PC-3 (cell line): ENCODE results near the gene PPM1L. TPM values are rescaled to one million over a fixed set of nuclear protein-coding genes. Genes with fewer than 3 reads are reported as not detected.

Experiments
- ATAC-seq: fragments of 200-7000 bp; cut with Tn5 transposase; 2 replicates; pipeline ENCODE4 v1.9.1; 2020; ENCODE audit warnings: mild to moderate bottlenecking, moderate library complexity
- BruUV-seq: library from RNA; stranded (reverse); fragments of 400-500 nt; replicated peaks from 2 replicates; lab custom pipeline; 2021; lab: Mats Ljungman, UMichigan
- CTCF ChIA-PET: fragments of 300-600 bp; sonication (Branson Sonifier 250); formaldehyde crosslinking; loops from one replicate; lab custom pipeline; 2022; ENCODE audit warnings: antibody characterized with exemption; lab: Charles Lee
- POLR2A ChIA-PET: fragments of 300-600 bp; sonication (Branson Sonifier 250); formaldehyde crosslinking; loops from one replicate; lab custom pipeline; 2022; ENCODE audit warnings: antibody characterized with exemption; ENCODE audit not compliant: unreplicated experiment; lab: Charles Lee
- DNase-seq: peaks from one replicate; pipeline ENCODE4 v3.0.0-alpha.2; 2015
- H2AFZ ChIP-seq: fragments of 300-600 bp; sonication (generic); 2 replicates; pipeline ENCODE4 v1.6.0; 2016; ENCODE audit warnings: antibody characterized with exemption, low read length
- H3F3A ChIP-seq: fragments of 300-600 bp; sonication (generic); one replicate; pipeline ENCODE4 v1.6.0; 2017; ENCODE audit warnings: antibody characterized with exemption, low read length, control low read depth, mild to moderate bottlenecking; ENCODE audit not compliant: unreplicated experiment
- H3K27ac ChIP-seq: fragments of 300-600 bp; sonication (generic); 2 replicates; pipeline ENCODE4 v1.5.1; 2016; ENCODE audit warnings: mild to moderate bottlenecking, low read length
- H3K27me3 ChIP-seq: fragments of 300-600 bp; sonication (generic); 2 replicates; pipeline ENCODE4 v1.6.1; 2016; ENCODE audit warnings: low read length, mixed read lengths
- H3K36me3 ChIP-seq: fragments of 300-600 bp; sonication (generic); 2 replicates; pipeline ENCODE4 v1.6.1; 2016; ENCODE audit warnings: low read depth, mixed run types, low read length, mixed read lengths
- H3K4me1 ChIP-seq: fragments of 300-600 bp; sonication (generic); 2 replicates; pipeline ENCODE4 v1.5.1; 2016; ENCODE audit warnings: low read length; ENCODE audit not compliant: insufficient read depth
- H3K4me2 ChIP-seq: fragments of 300-600 bp; sonication (generic); 2 replicates; pipeline ENCODE4 v1.6.0; 2016; ENCODE audit warnings: low read length
- H3K4me3 ChIP-seq: fragments of 300-600 bp; sonication (generic); 2 replicates; pipeline ENCODE4 v1.5.1; 2016; ENCODE audit warnings: mild to moderate bottlenecking, low read length, mixed read lengths
- H3K79me2 ChIP-seq: fragments of 300-600 bp; sonication (generic); 2 replicates; pipeline ENCODE4 v1.6.1; 2017; ENCODE audit warnings: low read length, mixed read lengths
- H3K9ac ChIP-seq: fragments of 300-600 bp; sonication (generic); 2 replicates; pipeline ENCODE4 v1.6.0; 2016; ENCODE audit warnings: mild to moderate bottlenecking, low read length
- H3K9me2 ChIP-seq: fragments of 300-600 bp; sonication (generic); replicated peaks from 2 replicates; pipeline ENCODE4 v1.6.1; 2016; ENCODE audit warnings: mixed run types, low read length, mixed read lengths
- H3K9me3 ChIP-seq: fragments of 300-600 bp; sonication (generic); 2 replicates; pipeline ENCODE4 v1.6.1; 2016; ENCODE audit warnings: low read length, mixed read lengths
- H4K20me1 ChIP-seq: fragments of 300-600 bp; sonication (generic); 2 replicates; pipeline ENCODE4 v1.6.1; 2016; ENCODE audit warnings: low read length, mixed read lengths
- CTCF ChIP-seq: fragments of 300-600 bp; sonication (generic); conservative IDR thresholded peaks from 2 replicates; pipeline ENCODE4 v1.5.1; 2017; ENCODE audit warnings: antibody characterized with exemption, low read depth, mild to moderate bottlenecking, low read length
- EZH2 ChIP-seq: fragments of 300-600 bp; sonication (generic); IDR thresholded peaks from one replicate; pipeline ENCODE4 v1.6.1; 2017; ENCODE audit warnings: antibody characterized with exemption, mild to moderate bottlenecking, low read length; ENCODE audit not compliant: unreplicated experiment
- EZH2phosphoT487 ChIP-seq: fragments of 300-600 bp; sonication (generic); IDR thresholded peaks from 2 replicates; pipeline ENCODE4 v1.6.1; 2018; ENCODE audit warnings: mild to moderate bottlenecking, antibody characterized with exemption, low read length, borderline replicate concordance
- intact Hi-C: fragments of 100-400 bp; cut with micrococcal nuclease; formaldehyde crosslinking; loops from 2 replicates; pipeline ENCODE4 v1.9.0; 2023
- total RNA-seq: library from RNA; depleted of rRNA; stranded (reverse); fragments of >200 nt; gene quantifications from 2 replicates; pipeline ENCODE4 v1.2.3, GENCODE V29; 2014

The PPM1L gene
- total RNA-seq, 1 experiment from 2014 or later, result 7.0 TPM

DNA sequence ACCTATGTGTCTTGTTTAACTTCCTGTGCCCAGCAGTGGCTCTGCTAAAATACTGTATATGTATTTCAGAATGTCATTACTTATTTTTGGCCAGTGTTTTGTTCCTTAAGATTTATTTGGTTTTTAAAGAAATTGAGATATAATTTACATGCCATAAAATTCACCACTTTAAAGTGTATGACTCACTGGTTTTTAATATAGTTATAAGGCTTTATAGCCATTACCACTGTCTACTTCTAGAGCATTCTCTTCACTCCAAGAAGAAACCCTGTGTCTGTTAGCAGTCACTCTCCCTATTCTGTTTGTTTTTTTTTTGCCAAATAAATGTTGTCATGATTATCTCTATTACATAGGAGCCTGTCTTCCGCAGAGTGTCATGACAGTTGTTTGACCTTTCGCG is 25.8 kb downstream of the PPM1L start:
- intact Hi-C loops, result no loop called here
- no TSS peak for BruUV-seq
- H3F3A ChIP-seq, result no peaks in the 10 kb centered on the region
- no peaks in the 10 kb centered on the region for H3K9me3 ChIP-seq
- no peaks in the 10 kb centered on the region for H4K20me1 ChIP-seq
- CTCF ChIA-PET, result no interaction called here
- H3K4me3 ChIP-seq, result no peak overlapping the region
- H3K4me2 ChIP-seq, result no peak overlapping the region
- H3K4me1 ChIP-seq, result peaks cover 15% of the 10 kb centered on the region
- H3K27me3 ChIP-seq, result no peaks in the 10 kb centered on the region
- no peak for TF ChIP-seq CTCF
- no peak for TF ChIP-seq EZH2phosphoT487
- no peak for TF ChIP-seq EZH2
- POLR2A ChIA-PET, result no interaction called here
- H3K27ac ChIP-seq, result no peak overlapping the region
- H3K9ac ChIP-seq, result no peak overlapping the region
- H3K79me2 ChIP-seq, result no peaks in the 10 kb centered on the region
- no peaks in the 10 kb centered on the region for H3K9me2 ChIP-seq
- no peak overlapping the region for H2AFZ ChIP-seq
- DNase-seq, result no peak
- ATAC-seq, result peak; percentile 49
- no peaks in the 10 kb centered on the region for H3K36me3 ChIP-seq

GRCh38 chr3:160784853-160785252 is 28.8 kb downstream of the PPM1L start:
- Histone ChIP-seq H3K4me1 (peaks cover 15% of the 10 kb centered on the region), H3K36me3 (no peaks in the 10 kb centered on the region), H4K20me1 (no peaks in the 10 kb centered on the region), H3F3A (no peaks in the 10 kb centered on the region), H3K4me2 (peak overlapping the region; percentile 82), H3K4me3 (peak overlapping the region; percentile 46; the same call in 1 of the 2 replicates), H3K9me2 (no peaks in the 10 kb centered on the region), H3K9me3 (no peaks in the 10 kb centered on the region), H3K9ac (peak overlapping the region; percentile 32), H3K27me3 (no peaks in the 10 kb centered on the region), H3K79me2 (no peaks in the 10 kb centered on the region), H2AFZ (peak overlapping the region; percentile 71), H3K27ac (peak overlapping the region; percentile 84)
- intact Hi-C loops, result loop anchor here (2.0 kb wide), 1 partner anchor 30 kb away; no protein-coding TSS in a partner anchor
- POLR2A ChIA-PET, result no interaction called here
- ATAC-seq, result peak; percentile 83
- no TSS peak for BruUV-seq
- peak; percentile 89 for DNase-seq
- CTCF ChIA-PET, result no interaction called here
- TF ChIP-seq EZH2phosphoT487 (no peak), EZH2 (no peak), CTCF (no peak)

GRCh38 chr3:160790726-160791125 is 34.7 kb downstream of the PPM1L start:
- Histone ChIP-seq H3K4me2 (no peak overlapping the region), H3K27ac (no peak overlapping the region), H3K9me3 (no peaks in the 10 kb centered on the region), H3K4me3 (no peak overlapping the region), H4K20me1 (no peaks in the 10 kb centered on the region), H3K27me3 (no peaks in the 10 kb centered on the region), H3K4me1 (peaks cover under 1% of the 10 kb centered on the region; the same call in 1 of the 2 replicates), H3K9ac (no peak overlapping the region), H2AFZ (no peak overlapping the region), H3K79me2 (no peaks in the 10 kb centered on the region), H3K9me2 (no peaks in the 10 kb centered on the region), H3K36me3 (no peaks in the 10 kb centered on the region), H3F3A (no peaks in the 10 kb centered on the region)
- CTCF ChIA-PET, result no interaction called here
- BruUV-seq, result no TSS peak
- POLR2A ChIA-PET, result no interaction called here
- intact Hi-C loops, result no loop called here
- no peak for TF ChIP-seq EZH2
- no peak for TF ChIP-seq EZH2phosphoT487
- TF ChIP-seq CTCF, result no peak
- ATAC-seq, result no peak
- no peak for DNase-seq
